Pons (tissue), 1 donor: ENCODE measurements around the gene PLD4.
A peak's percentile ranks its signal among the peaks of the same experiment; 100 is the strongest.

ENCODE experiments used
- DNase-seq: peaks from one replicate; pipeline ENCODE4 v3.0.0-alpha.2; 2016; ENCODE audit warnings: low spot score

PLD4 gene

GRCh38 chr14:104974665-104975390 is 50.1 kb downstream of the PLD4 start:
- DNase-seq = no peak

- DNase-seq = no peak
These were observed 51.0 kb downstream of the PLD4 start for GRCh38 chr14:104975481-104976197.

- DNase-seq = peak; percentile 52
These were observed 51.7 kb downstream of the PLD4 start for GRCh38 chr14:104976198-104977007.

GRCh38 chr14:104977008-104977680 is 52.5 kb downstream of the PLD4 start:
- no peak for DNase-seq

GRCh38 chr14:104977681-104978653 is 53.3 kb downstream of the PLD4 start, which contains the start of gene AHNAK2:
Gene AHNAK2, minus strand, starts transcription at chr14:104978374. Its CDS starts 137 bp downstream, at chr14:104978237.
- DNase-seq = no peak

- DNase-seq = no peak
These were observed 54.3 kb downstream of the PLD4 start for GRCh38 chr14:104978746-104979691.

- DNase-seq = no peak
These were observed 55.3 kb downstream of the PLD4 start for GRCh38 chr14:104979758-104980610.

- DNase-seq = no peak
These were observed 56.2 kb downstream of the PLD4 start for GRCh38 chr14:104980611-104981531.

GRCh38 chr14:104981699-104982541 is 57.2 kb downstream of the PLD4 start:
- DNase-seq = peak; percentile 45

- DNase-seq = no peak
These were observed 58.0 kb downstream of the PLD4 start for GRCh38 chr14:104982548-104983230.
